NCI-H2107 treated with DMSO at 0.1 percent for 48 hours (cell line): ENCODE measurements around the gene KCNMB1.

ENCODE experiments used
- DNase-seq: peaks from one replicate; lab custom pipeline; 2025; ENCODE audit not compliant: unreplicated experiment; lab: John Stamatoyannopoulos, UW

KCNMB1 gene

GRCh38 chr5:170343177-170343576, 46.0 kb downstream of the KCNMB1 start:
- no peak for DNase-seq

DNA sequence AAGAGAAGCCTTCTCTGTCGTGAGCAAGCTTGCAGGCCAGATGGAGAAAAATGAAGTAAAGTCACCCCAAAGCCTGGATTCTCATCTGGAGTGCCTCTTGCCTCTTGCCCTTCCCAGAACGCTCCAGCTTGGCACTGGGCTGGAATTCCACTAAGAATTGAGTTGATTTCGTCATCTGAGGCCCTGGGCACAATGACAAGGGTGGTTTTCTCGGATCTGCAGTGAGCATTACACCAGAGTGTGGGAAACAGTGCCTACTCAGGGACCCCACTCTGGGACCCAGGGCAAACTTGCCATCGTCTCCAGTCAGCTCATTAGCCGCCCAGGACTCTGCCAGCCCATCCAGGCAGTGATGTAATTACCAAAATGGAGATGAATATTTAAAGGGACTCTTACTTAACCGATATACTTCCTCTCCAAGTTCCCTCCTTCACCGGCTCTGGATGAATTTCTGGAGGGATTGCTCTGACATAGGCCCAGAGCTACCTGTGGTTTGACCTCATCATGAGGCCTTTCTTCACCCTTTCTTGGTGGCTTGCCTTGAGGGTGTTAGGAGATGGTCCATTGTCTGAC, 46.9 kb downstream of the KCNMB1 start:
- no peak for DNase-seq

DNA sequence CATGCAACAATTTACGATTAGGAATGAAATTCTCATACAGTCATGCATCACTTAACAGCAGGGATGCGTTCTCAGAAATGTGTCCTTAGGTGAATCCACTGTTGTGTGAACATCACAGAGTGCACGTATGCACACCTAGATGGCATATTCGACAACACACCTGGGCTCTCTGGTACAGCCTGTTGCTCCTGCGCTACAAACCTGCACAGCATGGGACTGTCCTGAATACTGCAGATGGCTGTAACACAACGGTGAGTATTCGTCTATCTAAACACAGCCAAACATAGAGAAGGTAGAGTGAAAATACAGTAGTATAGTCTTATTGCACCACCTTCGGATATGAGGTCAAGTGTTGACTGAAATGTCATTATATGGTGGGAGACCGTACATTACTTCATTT, 47.6 kb downstream of the KCNMB1 start:
- DNase-seq: no peak

DNA sequence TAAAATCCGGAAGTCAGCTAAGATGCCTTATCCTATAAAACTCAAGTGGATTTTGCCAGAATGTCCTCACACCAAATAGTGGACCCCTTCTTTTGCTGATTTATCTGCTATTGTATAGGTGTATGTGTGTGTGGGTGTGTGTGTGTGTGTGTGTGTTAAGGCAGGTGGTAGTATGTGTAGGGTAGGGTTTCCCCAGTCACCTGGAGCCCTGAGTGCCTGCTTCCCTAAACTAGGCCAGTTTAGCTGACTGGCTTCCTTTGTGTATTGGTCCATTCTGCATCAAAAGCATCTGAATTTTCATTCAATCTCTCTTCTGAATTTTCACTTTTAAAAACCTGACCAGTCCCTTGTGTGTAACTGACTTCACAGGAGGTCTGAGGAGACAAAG, 49.4 kb downstream of the KCNMB1 start:
- DNase-seq: peak; percentile 82

DNA sequence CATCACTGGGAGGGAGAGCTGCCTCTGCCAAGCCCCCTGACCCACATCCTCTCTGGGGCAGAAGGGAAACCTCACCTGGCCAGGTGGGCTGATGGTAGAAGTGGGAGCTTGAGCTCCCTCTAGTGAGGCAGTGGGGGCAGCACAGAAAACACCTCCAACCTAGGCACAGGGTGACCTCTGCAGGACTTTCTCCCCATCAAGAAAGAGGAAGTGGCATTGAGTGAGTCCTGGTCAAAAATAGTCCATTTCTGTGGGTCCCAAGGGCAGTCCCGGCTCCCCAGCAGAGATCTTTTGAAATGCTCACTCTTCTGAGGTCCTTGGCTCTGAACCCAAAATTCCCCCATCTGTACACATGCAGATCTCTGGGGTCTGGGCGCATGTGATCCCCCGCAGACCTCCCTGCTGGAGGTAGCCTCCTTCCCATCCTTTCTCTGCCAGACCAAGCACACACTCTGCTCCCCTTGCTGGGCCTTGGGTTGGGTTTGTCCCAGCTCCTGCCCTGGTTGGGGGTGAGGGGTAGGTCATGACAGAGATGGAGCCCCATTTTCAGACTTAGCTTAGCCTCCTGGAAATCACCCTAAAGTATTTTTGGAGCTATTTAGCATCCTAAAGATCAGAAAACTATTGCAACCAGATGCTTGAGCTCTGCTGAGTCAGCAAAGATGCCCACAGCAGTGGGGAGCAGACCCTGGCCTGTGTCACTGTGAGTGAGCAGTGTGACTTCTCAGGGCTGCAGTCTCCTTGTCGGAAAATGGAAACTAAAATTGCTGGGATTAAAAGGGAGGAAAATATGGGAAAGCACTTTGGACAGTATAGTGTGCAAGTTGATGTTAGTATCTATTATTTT, 50.0 kb downstream of the KCNMB1 start:
- no peak for DNase-seq

GRCh38 chr5:170338291-170338690, 50.9 kb downstream of the KCNMB1 start:
- no peak for DNase-seq

- no peak for DNase-seq
These were observed 52.0 kb downstream of the KCNMB1 start for GRCh38 chr5:170337045-170337733.

DNA sequence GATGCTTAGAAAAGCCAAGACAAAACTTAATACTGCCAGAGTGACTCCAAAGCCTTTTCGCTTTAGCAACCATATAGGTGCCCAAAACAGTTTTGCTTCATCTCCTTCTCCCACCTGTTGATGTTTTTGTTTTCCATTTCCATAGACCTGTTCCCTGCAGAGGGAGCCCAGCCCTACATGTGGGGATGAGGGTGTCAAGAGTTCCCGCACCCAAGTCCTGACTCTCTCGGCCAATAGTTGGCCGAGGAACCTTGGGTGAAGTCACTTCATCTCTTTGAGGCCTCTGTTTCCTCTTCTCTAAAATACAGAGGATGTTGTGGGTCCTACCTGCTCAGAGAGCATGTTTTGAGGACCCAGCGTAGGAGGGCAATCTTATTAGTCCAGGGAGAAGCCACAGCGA, 53.1 kb downstream of the KCNMB1 start:
- no peak for DNase-seq

DNA sequence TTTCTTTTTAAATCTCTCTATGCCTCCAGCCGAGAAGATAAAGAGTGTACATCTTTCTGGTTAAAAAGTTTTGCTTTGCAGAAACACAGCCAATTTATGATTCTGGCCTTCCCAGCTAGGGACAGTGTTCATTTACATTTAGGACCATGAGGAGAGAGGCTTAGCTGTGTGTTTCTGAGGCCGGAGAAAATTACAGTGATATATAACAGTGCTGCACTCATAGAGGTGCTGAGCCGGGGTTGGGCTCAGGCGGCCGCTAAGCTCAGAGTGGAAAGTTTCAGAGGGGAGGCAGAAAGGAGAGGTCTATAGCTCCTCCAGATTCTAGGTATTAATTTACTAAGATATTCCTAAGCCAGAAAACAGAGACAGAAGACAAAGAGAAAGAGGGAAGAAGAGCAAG, 54.5 kb downstream of the KCNMB1 start:
- DNase-seq: no peak

GRCh38 chr5:170333161-170333910, 55.8 kb downstream of the KCNMB1 start:
- DNase-seq: peak; percentile 25

- DNase-seq: no peak
These were observed 57.1 kb downstream of the KCNMB1 start for GRCh38 chr5:170332058-170332457.

DNA sequence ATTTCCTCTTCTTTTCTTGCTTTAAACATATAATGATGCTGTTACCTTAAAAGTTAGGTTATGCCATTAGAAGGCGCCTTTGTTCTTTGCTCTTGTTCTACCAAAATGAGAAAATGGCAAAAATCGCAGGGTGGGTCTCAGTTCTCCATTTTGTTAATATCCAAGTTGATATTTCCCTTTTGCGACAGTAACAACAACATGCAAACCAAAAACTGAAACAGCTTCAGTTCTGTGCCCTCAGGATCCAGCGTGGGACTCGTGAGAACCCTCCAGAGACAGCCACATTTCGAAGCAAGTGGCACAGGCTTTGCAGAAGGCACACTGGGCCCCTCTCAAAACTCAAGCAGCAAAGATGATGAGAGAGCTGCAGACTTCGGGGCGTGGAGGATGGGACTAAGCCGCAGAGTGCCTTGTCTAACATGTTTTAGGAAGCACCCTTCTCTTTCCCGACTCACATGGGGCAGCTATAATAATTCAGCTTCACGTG, 58.6 kb downstream of the KCNMB1 start:
- no peak for DNase-seq

- DNase-seq: no peak
These were observed 59.6 kb downstream of the KCNMB1 start for GRCh38 chr5:170329524-170329923.

- no peak for DNase-seq
These were observed 61.3 kb downstream of the KCNMB1 start for GRCh38 chr5:170327829-170328228.

DNA sequence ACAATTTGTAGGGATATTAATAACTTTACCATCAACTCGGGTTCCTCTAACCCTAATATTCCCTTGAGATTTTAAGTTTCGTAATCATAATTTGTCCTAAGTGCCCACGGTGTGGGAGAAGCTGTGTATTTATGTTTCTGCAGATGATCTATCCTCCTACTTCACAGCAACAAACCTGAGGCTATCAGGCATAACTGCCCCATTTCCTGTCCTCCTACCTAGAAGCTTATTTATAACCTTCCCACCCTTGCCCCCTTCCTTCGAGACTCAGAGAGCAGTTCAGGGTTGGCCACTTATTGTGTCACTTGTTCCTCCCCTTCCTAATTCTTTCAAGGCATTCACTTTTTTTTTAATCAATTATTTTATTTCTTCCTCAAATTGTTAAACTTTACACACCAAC, 62.0 kb downstream of the KCNMB1 start:
- no peak for DNase-seq
